HepG2 (cell line): Measurements from ENCODE around the gene PIAS3. TPM values are rescaled to one million over a fixed set of nuclear protein-coding genes. Genes with fewer than 3 reads are reported as not detected.

Source experiments
- ELK4 ChIP-seq: sonication (generic); formaldehyde crosslinking; IDR thresholded peaks from 2 replicates; pipeline ENCODE4 v1.9.0; 2021; ENCODE audit warnings: missing genetic modification reagents, borderline replicate concordance
- FOSL1 ChIP-seq: sonication (generic); formaldehyde crosslinking; IDR thresholded peaks from 2 replicates; pipeline ENCODE4 v1.9.0; 2021; ENCODE audit warnings: missing genetic modification reagents, borderline replicate concordance
- FOXC1 ChIP-seq: sonication (generic); formaldehyde crosslinking; IDR thresholded peaks from 2 replicates; pipeline ENCODE4 v1.8.0; 2022; ENCODE audit warnings: mild to moderate bottlenecking, missing genetic modification reagents, borderline replicate concordance
- FOXO1 ChIP-seq: sonication (generic); formaldehyde crosslinking; IDR thresholded peaks from 2 replicates; pipeline ENCODE4 v1.4.0; 2020; ENCODE audit warnings: missing genetic modification reagents
- GABPA ChIP-seq, 2 experiments: IDR thresholded peaks; 2 replicates each; pipeline ENCODE4 v1.6.1; 2011 to 2016; ENCODE audit warnings: low read depth in 2 of 2, low read length in 1 of 2, missing biosample characterization in 1 of 2, missing genetic modification characterization in 1 of 2
- GZF1 ChIP-seq: sonication (generic); formaldehyde crosslinking; IDR thresholded peaks from 2 replicates; pipeline ENCODE4 v1.5.1; 2020; ENCODE audit warnings: mild to moderate bottlenecking, missing genetic modification reagents
- HMGA1 ChIP-seq: sonication (generic); formaldehyde crosslinking; conservative IDR thresholded peaks from 2 replicates; pipeline ENCODE4 v1.4.0; 2020; ENCODE audit warnings: missing genetic modification reagents
- IKZF5 ChIP-seq: IDR thresholded peaks from 2 replicates; pipeline ENCODE4 v1.6.1; 2018; ENCODE audit warnings: missing genetic modification reagents, mild to moderate bottlenecking, missing compliant biosample characterization
- LBX2 ChIP-seq: sonication (generic); formaldehyde crosslinking; IDR thresholded peaks from 2 replicates; pipeline ENCODE4 v1.5.0; 2020; ENCODE audit warnings: missing genetic modification reagents, mild to moderate bottlenecking, borderline replicate concordance
- MNT ChIP-seq: fragments of 450-650 bp; IDR thresholded peaks from 2 replicates; pipeline ENCODE4 v1.6.1; 2016
- NONO ChIP-seq, 2 experiments: fragments of 450-650 bp in 1 of 2; sonication (generic) in 1 of 2; formaldehyde crosslinking in 1 of 2; IDR thresholded peaks in 1 of 2; conservative IDR thresholded peaks in 1 of 2; 2 replicates each; pipeline versions ENCODE4 v1.6.1 to v1.8.0; 2017 to 2022; ENCODE audit warnings: mild to moderate bottlenecking in 1 of 2, missing genetic modification reagents in 1 of 2, moderate library complexity in 1 of 2
- PHB2 ChIP-seq: fragments of 450-650 bp; IDR thresholded peaks from 2 replicates; pipeline ENCODE4 v1.6.1; 2018; ENCODE audit not compliant: partially characterized antibody
- RBFOX2 ChIP-seq: fragments of 200-400 bp; formaldehyde crosslinking; IDR thresholded peaks from 2 replicates; pipeline ENCODE4 v1.6.1; 2017; ENCODE audit warnings: low read depth, mild to moderate bottlenecking, low read length
- SAFB2 ChIP-seq: sonication (generic); formaldehyde crosslinking; IDR thresholded peaks from 2 replicates; pipeline ENCODE4 v1.5.1; 2020; ENCODE audit warnings: missing genetic modification reagents, low read depth, mild to moderate bottlenecking, borderline replicate concordance
- SCMH1 ChIP-seq: sonication (generic); formaldehyde crosslinking; IDR thresholded peaks from 2 replicates; pipeline ENCODE4 v1.9.0; 2021; ENCODE audit warnings: missing genetic modification reagents, mild to moderate bottlenecking, borderline replicate concordance
- SP140L ChIP-seq: sonication (generic); formaldehyde crosslinking; IDR thresholded peaks from 2 replicates; pipeline ENCODE4 v1.4.0; 2020; ENCODE audit warnings: missing genetic modification reagents, borderline replicate concordance
- ZNF24 ChIP-seq: fragments of 450-650 bp; IDR thresholded peaks from 2 replicates; pipeline ENCODE4 v1.6.1; 2017; ENCODE audit warnings: antibody characterized with exemption, mild to moderate bottlenecking
- ZNF431 ChIP-seq: sonication (generic); formaldehyde crosslinking; IDR thresholded peaks from 2 replicates; pipeline ENCODE4 v1.9.0; 2022; ENCODE audit warnings: missing genetic modification reagents, low read depth, mild to moderate bottlenecking, borderline replicate concordance
- ZNF619 ChIP-seq: sonication (generic); formaldehyde crosslinking; IDR thresholded peaks from 2 replicates; pipeline ENCODE4 v1.4.0; 2020; ENCODE audit warnings: mild to moderate bottlenecking, missing genetic modification reagents
- ZNF768 ChIP-seq: sonication (generic); formaldehyde crosslinking; IDR thresholded peaks from 2 replicates; pipeline ENCODE4 v1.4.0; 2020; ENCODE audit warnings: missing genetic modification reagents
- ZXDC ChIP-seq: sonication (generic); formaldehyde crosslinking; IDR thresholded peaks from 2 replicates; pipeline ENCODE4 v1.5.0; 2020; ENCODE audit warnings: mild to moderate bottlenecking, missing genetic modification reagents
- polyA plus RNA-seq, 8 experiments: library from polyadenylated mRNA; depleted of rRNA in 3 of 8; stranded (reverse) in 7 of 8; unstranded in 1 of 8; fragments of >200 nt; fragmentation: Illumina TruSeq in 4 of 8; extraction: Trizol in 4 of 8; gene quantifications; 2 replicates each; pipeline versions ENCODE4 v1.2.1 to v1.2.3, GENCODE V29; 2011 to 2016; ENCODE audit warnings: low read depth in 4 of 8, missing spikeins in 1 of 8, mixed read lengths in 1 of 8; ENCODE audit not compliant: insufficient read depth in 1 of 8
- total RNA-seq, 5 experiments: library from RNA; depleted of rRNA; stranded (reverse); fragments of >200 nt; fragmentation: Illumina TruSeq; extraction: Trizol; gene quantifications; 2 replicates each; pipeline ENCODE4 v1.2.3, GENCODE V29; 2016; ENCODE audit warnings: low read depth in 1 of 5

The PIAS3 gene
- total and polyA plus RNA-seq, 2 of the 13 experiments (the other 11 are each of a cell fraction or from before 2014, with no cell fraction given), result 3.7 to 8.0 TPM

- TF ChIP-seq IKZF5 (CRISPR knock-in tag) (peak; percentile 83), MNT (no peak), RBFOX2 (no peak), SAFB2 (peak; percentile 32; the same call in 1 of the 2 replicates), NONO (IDR thresholded peaks at IDR 0.05) (no peak), NONO (CRISPR knock-in tag; conservative IDR thresholded peaks at IDR 0.05) (no peak), GABPA (IDR thresholded peaks at IDR 0.05; ENCODE audit: low read depth, low read length) (no peak), GABPA (CRISPR knock-in tag; IDR thresholded peaks at IDR 0.05; ENCODE audit: low read depth) (peak; percentile 54), ZXDC (CRISPR knock-in tag) (no peak), GZF1 (CRISPR knock-in tag) (no peak), FOSL1 (CRISPR knock-in tag) (peak; percentile 83; the same call in 1 of the 2 replicates), SCMH1 (CRISPR knock-in tag) (no peak), ELK4 (CRISPR knock-in tag) (no peak), ZNF619 (CRISPR knock-in tag) (peak; percentile 46), FOXC1 (CRISPR knock-in tag) (peak; percentile 54; the same call in 1 of the 2 replicates), HMGA1 (no peak), SP140L (CRISPR knock-in tag) (no peak), FOXO1 (CRISPR knock-in tag) (peak; percentile 89; the same call in 1 of the 2 replicates), LBX2 (no peak), ZNF24 (no peak), PHB2 (no peak), ZNF431 (CRISPR knock-in tag) (no peak), ZNF768 (CRISPR knock-in tag) (no peak; the same call in 1 of the 2 replicates)
Observed at GRCh38 chr1:145891587-145892485, 33.0 kb upstream of the PIAS3 start (continued).
